Astrocyte of the spinal cord (primary cell): Measurements from ENCODE around the gene ATL1.
A peak's percentile ranks its signal among the peaks of the same experiment; 100 is the strongest.
"Not testable (repeated sequence)": the region's sequence is repeated elsewhere in the genome, so short reads cannot be mapped to it uniquely, and the experiment has no call there.

Experiments
- DNase-seq: peaks from one replicate; pipeline ENCODE4 v3.0.0; 2011; ENCODE audit warnings: low read depth, low spot score
- H3K4me3 ChIP-seq: 2 replicates; pipeline ENCODE4 v1.5.1; 2011; ENCODE audit warnings: low read depth, mild to moderate bottlenecking, low read length, moderate library complexity
- CTCF ChIP-seq: IDR thresholded peaks from 2 replicates; pipeline ENCODE4 v1.5.1; 2012; ENCODE audit warnings: low read depth, mild to moderate bottlenecking, low read length, inconsistent platforms
- in situ Hi-C: cut with HindIII; loops from 2 replicates; pipeline ENCODE4 v1.10.0; 2017; ENCODE audit warnings: low sequenced_read_pairs

The ATL1 gene

DNA sequence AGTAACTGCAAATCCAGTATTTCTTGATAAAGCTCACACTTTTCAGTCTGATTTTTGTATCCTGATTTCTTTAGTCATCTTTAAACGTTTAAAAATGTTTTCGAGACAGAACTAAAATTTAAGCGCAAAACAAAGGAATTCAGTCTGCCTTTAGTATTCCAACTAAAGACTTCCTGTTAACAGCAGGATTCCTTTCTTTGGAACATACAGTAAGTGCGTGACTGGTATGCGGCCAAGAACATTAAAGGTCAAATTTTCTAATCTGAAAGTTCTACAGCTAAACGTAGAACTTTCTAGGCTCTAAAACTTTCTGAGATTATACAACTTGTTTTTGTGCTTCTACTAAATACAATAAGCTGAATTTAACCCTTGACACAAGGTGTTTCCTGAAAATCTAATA, 98.3 kb downstream of the ATL1 start:
- in situ Hi-C loops = no loop called here
- DNase-seq = peak; percentile 72
- no peak overlapping the region for H3K4me3 ChIP-seq
- no peak for TF ChIP-seq CTCF

- in situ Hi-C loops = no loop called here
- TF ChIP-seq CTCF = no peak
- no peak overlapping the region for H3K4me3 ChIP-seq
- no peak for DNase-seq
These were observed 99.5 kb downstream of the ATL1 start for GRCh38 chr14:50659327-50659974.

DNA sequence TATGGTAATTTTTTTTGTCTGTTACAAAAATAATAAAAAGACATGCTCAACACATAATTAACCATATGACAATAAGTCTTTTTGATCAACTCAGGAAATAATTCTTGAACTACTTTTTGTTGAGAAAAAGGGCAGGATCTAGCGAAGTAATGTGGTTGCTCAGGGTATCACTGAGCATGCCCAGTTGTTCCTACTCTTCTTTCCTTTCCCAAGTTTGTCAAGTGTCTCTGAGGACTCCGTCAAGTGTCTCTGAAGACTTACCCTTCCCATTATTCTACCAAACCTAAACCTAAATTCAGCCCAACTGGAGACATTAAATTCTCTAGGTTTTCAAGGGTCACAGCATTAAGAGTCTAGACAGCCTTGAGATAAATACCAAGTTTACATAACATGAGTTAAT, 104.6 kb downstream of the ATL1 start:
- H3K4me3 ChIP-seq, in situ Hi-C loops, DNase-seq: not testable (repeated sequence)

- DNase-seq, in situ Hi-C loops, H3K4me3 ChIP-seq: not testable (repeated sequence)
These were observed 105.4 kb downstream of the ATL1 start for GRCh38 chr14:50665300-50665699.

GRCh38 chr14:50666772-50667683, 107.1 kb downstream of the ATL1 start:
- DNase-seq = peak; percentile 67
- TF ChIP-seq CTCF = no peak
- in situ Hi-C loops = no loop called here
- H3K4me3 ChIP-seq = peak overlapping the region; percentile 88

GRCh38 chr14:50667684-50667995, 107.7 kb downstream of the ATL1 start:
- in situ Hi-C loops = no loop called here
- no peak for TF ChIP-seq CTCF
- peak overlapping the region; percentile 88 for H3K4me3 ChIP-seq
- no peak for DNase-seq

DNA sequence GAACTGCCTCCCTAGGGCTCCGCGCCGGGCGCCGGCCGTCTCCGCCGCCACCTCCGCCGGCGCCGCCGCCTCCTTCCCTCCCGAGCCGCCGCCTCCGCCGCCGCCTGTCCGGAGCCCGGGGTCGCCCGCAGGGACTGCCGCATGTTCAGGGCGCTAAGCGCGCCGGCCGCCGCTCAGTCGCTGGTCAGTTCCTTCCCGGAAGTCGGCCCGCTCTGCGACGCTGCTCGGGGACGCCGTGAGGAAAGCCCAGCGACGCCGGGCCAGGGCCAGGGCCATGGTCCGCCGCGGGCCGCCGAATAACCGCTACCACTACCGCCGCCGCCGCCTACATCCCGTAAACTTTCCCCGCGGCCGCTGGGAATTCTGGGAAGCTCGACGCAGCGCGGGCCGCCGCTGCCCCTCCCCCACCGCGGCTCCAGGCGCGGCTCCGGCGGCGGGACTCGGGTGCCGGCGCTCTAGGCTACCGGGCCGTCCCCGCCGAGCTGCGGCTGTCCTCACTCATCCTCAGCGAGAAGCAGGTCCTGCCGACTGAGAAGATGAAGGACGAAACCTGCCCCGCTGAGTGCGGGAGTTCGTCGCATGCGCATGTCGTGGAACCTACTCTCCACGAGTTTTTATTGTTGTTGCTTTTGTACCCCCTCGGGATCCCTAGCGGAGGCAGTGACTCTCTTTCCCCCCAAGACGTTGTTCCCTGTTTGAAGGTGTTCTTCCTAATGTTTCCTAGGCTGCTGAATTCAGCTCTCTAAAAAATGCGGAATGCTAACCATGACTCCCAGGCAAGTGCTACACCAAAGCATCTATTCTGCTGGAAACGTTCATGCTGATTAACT, 108.3 kb downstream of the ATL1 start, which contains the start of gene SAV1:
Gene SAV1 (minus strand): TSS at position 311 of the 830 bp plus-strand sequence. CDS start 339 bp downstream, outside the sequence.
- no peak for TF ChIP-seq CTCF
- in situ Hi-C loops = no loop called here
- peak; percentile 89 for DNase-seq
- H3K4me3 ChIP-seq = peak within 1 kb of the TSS; percentile 88
